A673 (cell line): ENCODE measurements around the gene SPNS3. TPM values are rescaled to one million over a fixed set of nuclear protein-coding genes. Genes with fewer than 3 reads are reported as not detected.

Experiments
- BruUV-seq: library from RNA; stranded (reverse); fragments of 400-500 nt; replicated peaks from 2 replicates; lab custom pipeline; 2021; lab: Mats Ljungman, UMichigan
- CTCF ChIA-PET: fragments of 300-600 bp; sonication (Branson Sonifier 250); formaldehyde crosslinking; loops from one replicate; lab custom pipeline; 2022; ENCODE audit warnings: antibody characterized with exemption; lab: Charles Lee
- POLR2A ChIA-PET: fragments of 300-600 bp; sonication (Branson Sonifier 250); formaldehyde crosslinking; loops from one replicate; lab custom pipeline; 2022; ENCODE audit warnings: antibody characterized with exemption; ENCODE audit not compliant: low non-redundant PET; lab: Charles Lee
- DNase-seq: peaks from one replicate; pipeline ENCODE4 v3.0.0-alpha.2; 2015; ENCODE audit warnings: low spot score
- H3K27ac ChIP-seq: fragments of 200-600 bp; sonication (generic); 2 replicates; pipeline ENCODE4 v1.5.1; 2016; ENCODE audit warnings: mixed run types, low read depth, mild to moderate bottlenecking, mixed read lengths, antibody characterized with exemption, low read length; ENCODE audit not compliant: poor library complexity, severe bottlenecking
- H3K27me3 ChIP-seq: fragments of 200-600 bp; sonication (generic); replicated peaks from 2 replicates; pipeline ENCODE4 v1.6.1; 2017; ENCODE audit warnings: mixed run types, low read depth, mild to moderate bottlenecking, mixed read lengths, antibody characterized with exemption, low read length; ENCODE audit not compliant: insufficient read depth, poor library complexity
- H3K36me3 ChIP-seq: fragments of 200-600 bp; sonication (generic); 2 replicates; pipeline ENCODE4 v1.6.1; 2016; ENCODE audit warnings: mixed run types, mild to moderate bottlenecking, mixed read lengths, antibody characterized with exemption, low read length; ENCODE audit not compliant: insufficient read depth, poor library complexity, severe bottlenecking
- H3K4me1 ChIP-seq: fragments of 200-600 bp; sonication (generic); 2 replicates; pipeline ENCODE4 v1.6.1; 2017; ENCODE audit warnings: mixed run types, mild to moderate bottlenecking, mixed read lengths, antibody characterized with exemption, low read length; ENCODE audit not compliant: insufficient read depth, poor library complexity, severe bottlenecking
- H3K4me3 ChIP-seq: fragments of 200-600 bp; sonication (generic); 2 replicates; pipeline ENCODE4 v1.5.1; 2016; ENCODE audit warnings: low read depth, mixed run types, mild to moderate bottlenecking, mixed read lengths, low read length; ENCODE audit not compliant: poor library complexity, severe bottlenecking
- H3K9me3 ChIP-seq: fragments of 200-600 bp; sonication (generic); 2 replicates; pipeline ENCODE4 v1.6.1; 2016; ENCODE audit warnings: mixed run types, low read depth, mild to moderate bottlenecking, mixed read lengths, antibody characterized with exemption, low read length; ENCODE audit not compliant: poor library complexity, severe bottlenecking
- CTCF ChIP-seq: fragments of 300-800, 200-600 bp; sonication (generic); conservative IDR thresholded peaks from 2 replicates; pipeline ENCODE4 v1.5.1; 2017; ENCODE audit warnings: low read depth, mild to moderate bottlenecking, antibody characterized with exemption, low read length, moderate library complexity, mixed read lengths
- EZH2 ChIP-seq: fragments of 200-600 bp; sonication (generic); IDR thresholded peaks from 2 replicates; pipeline ENCODE4 v1.6.1; 2017; ENCODE audit warnings: borderline replicate concordance, low read depth, mild to moderate bottlenecking, mixed read lengths, antibody characterized with exemption, low read length; ENCODE audit not compliant: poor library complexity, severe bottlenecking
- intact Hi-C: fragments of 100-400 bp; cut with micrococcal nuclease; formaldehyde crosslinking; loops from one replicate; pipeline ENCODE4 v1.10.0; 2022; ENCODE audit not compliant: unreplicated experiment
- total RNA-seq: library from RNA; stranded (reverse); gene quantifications from 2 replicates; pipeline ENCODE4 v1.2.3, GENCODE V29; 2021

Gene SPNS3
- total RNA-seq, 1 experiment from 2014 or later = not detected

DNA sequence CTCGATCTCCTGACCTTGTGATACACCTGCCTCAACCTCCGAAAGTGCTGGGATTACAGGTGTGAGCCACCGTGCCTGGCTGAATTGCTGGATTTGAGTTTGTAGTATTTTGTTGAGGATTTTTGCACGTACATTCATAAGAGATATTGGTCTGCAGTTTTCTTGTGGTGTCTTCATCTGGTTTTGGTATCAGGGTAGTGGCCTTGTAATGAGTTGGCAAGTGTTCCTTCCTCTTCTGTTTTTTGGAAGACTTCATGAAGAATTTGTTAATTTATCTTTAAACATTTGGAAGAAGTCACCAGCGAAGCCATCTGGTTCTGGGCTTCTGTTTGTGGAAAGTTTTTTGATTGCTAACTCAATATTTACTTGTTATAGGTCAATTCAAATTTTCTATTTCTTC is 26.9 kb downstream of the SPNS3 start:
- TF ChIP-seq EZH2 (no peak), CTCF (no peak)
- H3K4me1 ChIP-seq = no peaks in the 10 kb centered on the region
- intact Hi-C loops = no loop called here
- no peaks in the 10 kb centered on the region for H3K36me3 ChIP-seq
- no peaks in the 10 kb centered on the region for H3K9me3 ChIP-seq
- ChIA-PET POLR2A (no interaction called here), CTCF (no interaction called here)
- DNase-seq = no peak
- no peak overlapping the region for H3K27ac ChIP-seq
- no TSS peak for BruUV-seq
- H3K27me3 ChIP-seq = no peaks in the 10 kb centered on the region
- no peak overlapping the region for H3K4me3 ChIP-seq

GRCh38 chr17:4463818-4464476 is 30.2 kb downstream of the SPNS3 start:
- no peak for DNase-seq
- Histone ChIP-seq H3K4me1 (no peaks in the 10 kb centered on the region), H3K9me3 (no peaks in the 10 kb centered on the region), H3K36me3 (no peaks in the 10 kb centered on the region), H3K27me3 (no peaks in the 10 kb centered on the region), H3K4me3 (no peak overlapping the region), H3K27ac (no peak overlapping the region)
- TF ChIP-seq CTCF = no peak
- CTCF ChIA-PET = no interaction called here
- no TSS peak for BruUV-seq
- POLR2A ChIA-PET = interaction anchor here (0.6 kb wide), 1 partner anchor 1778 kb away, joined by 3 read pairs; no protein-coding TSS in a partner anchor
- intact Hi-C loops = no loop called here

GRCh38 chr17:4465786-4466185 is 32.0 kb downstream of the SPNS3 start:
- Histone ChIP-seq H3K4me3 (no peak overlapping the region), H3K9me3 (no peaks in the 10 kb centered on the region), H3K27ac (no peak overlapping the region), H3K27me3 (no peaks in the 10 kb centered on the region), H3K36me3 (no peaks in the 10 kb centered on the region), H3K4me1 (no peaks in the 10 kb centered on the region)
- CTCF ChIA-PET = no interaction called here
- intact Hi-C loops = no loop called here
- TF ChIP-seq EZH2 = no peak
- TF ChIP-seq CTCF = no peak
- DNase-seq = no peak
- BruUV-seq = no TSS peak
- POLR2A ChIA-PET = no interaction called here
